Breast epithelium (tissue), 4 donors: ENCODE results near the gene TTBK1. TPM values are rescaled to one million over a fixed set of nuclear protein-coding genes. Genes with fewer than 3 reads are reported as not detected.

Source experiments
- DNase-seq, 2 donors: peaks; one replicate each; pipeline ENCODE4 v3.0.0-alpha.2; 2019; ENCODE audit warnings: low spot score in 2 of 2
- H3K27ac ChIP-seq, 2 donors: fragments of 200-600 bp; sonication (generic) in 1 of 2; one replicate each; pipeline ENCODE4 v1.5.1; 2016 to 2019; ENCODE audit warnings: mild to moderate bottlenecking in 1 of 2
- H3K27me3 ChIP-seq, 2 donors: fragments of 200-600 bp; sonication (generic) in 1 of 2; one replicate each; pipeline versions ENCODE4 v1.5.1 to v1.6.0; 2017 to 2019; ENCODE audit warnings: control low read depth in 1 of 2, mild to moderate bottlenecking in 1 of 2
- H3K36me3 ChIP-seq: fragments of 200-600 bp; one replicate; pipeline ENCODE4 v1.5.1; 2019
- H3K4me1 ChIP-seq, 2 donors: fragments of 200-600 bp; sonication (generic); one replicate each; pipeline ENCODE4 v1.5.1; 2016 to 2019; ENCODE audit warnings: control low read depth in 1 of 2
- H3K4me3 ChIP-seq, 3 donors: fragments of 200-600 bp; sonication (generic); 1 replicate in 2 of 3; 2 replicates in 1 of 3; pipeline ENCODE4 v1.5.1; 2016 to 2019; ENCODE audit warnings: mild to moderate bottlenecking in 3 of 3, moderate library complexity in 2 of 3
- H3K9me3 ChIP-seq, 2 donors: fragments of 200-600 bp; sonication (generic) in 1 of 2; one replicate each; pipeline ENCODE4 v1.5.1; 2016 to 2019; ENCODE audit warnings: control low read depth in 1 of 2
- POLR2A ChIP-seq: fragments of 450-650 bp; IDR thresholded peaks from one replicate; pipeline ENCODE4 v1.6.1; 2016; ENCODE audit warnings: antibody characterized with exemption, mild to moderate bottlenecking, moderate library complexity
- POLR2AphosphoS5 ChIP-seq, 3 donors: sonication (generic); formaldehyde crosslinking; IDR thresholded peaks; one replicate each; pipeline ENCODE4 v1.6.1; 2017; ENCODE audit warnings: antibody characterized with exemption in 3 of 3
- intact Hi-C: fragments of 100-400 bp; cut with DNase I; formaldehyde crosslinking; loops from one replicate; pipeline ENCODE4 v1.15.1; 2023; ENCODE audit warnings: low total_unique reads
- total RNA-seq, 3 donors: library from RNA; depleted of rRNA; stranded (reverse); fragments of >200 nt; gene quantifications; one replicate each; pipeline ENCODE4 v1.1.0, GENCODE V29; 2016
- TF ChIP-seq, protein P1 (sequence below), 3 donors: fragments of 450-650 bp; IDR thresholded peaks; one replicate each; pipeline ENCODE4 v1.5.1; 2016 to 2017; ENCODE audit warnings: antibody characterized with exemption in 3 of 3, mild to moderate bottlenecking in 3 of 3, moderate library complexity in 3 of 3

The TTBK1 gene
- under 1 TPM in 1 of 3 donors, not detected in 2; under 0.01 TPM for total RNA-seq

- intact Hi-C loops: no loop called here
- TF ChIP-seq, protein P1, sequence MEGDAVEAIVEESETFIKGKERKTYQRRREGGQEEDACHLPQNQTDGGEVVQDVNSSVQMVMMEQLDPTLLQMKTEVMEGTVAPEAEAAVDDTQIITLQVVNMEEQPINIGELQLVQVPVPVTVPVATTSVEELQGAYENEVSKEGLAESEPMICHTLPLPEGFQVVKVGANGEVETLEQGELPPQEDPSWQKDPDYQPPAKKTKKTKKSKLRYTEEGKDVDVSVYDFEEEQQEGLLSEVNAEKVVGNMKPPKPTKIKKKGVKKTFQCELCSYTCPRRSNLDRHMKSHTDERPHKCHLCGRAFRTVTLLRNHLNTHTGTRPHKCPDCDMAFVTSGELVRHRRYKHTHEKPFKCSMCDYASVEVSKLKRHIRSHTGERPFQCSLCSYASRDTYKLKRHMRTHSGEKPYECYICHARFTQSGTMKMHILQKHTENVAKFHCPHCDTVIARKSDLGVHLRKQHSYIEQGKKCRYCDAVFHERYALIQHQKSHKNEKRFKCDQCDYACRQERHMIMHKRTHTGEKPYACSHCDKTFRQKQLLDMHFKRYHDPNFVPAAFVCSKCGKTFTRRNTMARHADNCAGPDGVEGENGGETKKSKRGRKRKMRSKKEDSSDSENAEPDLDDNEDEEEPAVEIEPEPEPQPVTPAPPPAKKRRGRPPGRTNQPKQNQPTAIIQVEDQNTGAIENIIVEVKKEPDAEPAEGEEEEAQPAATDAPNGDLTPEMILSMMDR (IDR thresholded peaks at IDR 0.05): no peak
- no peak for TF ChIP-seq POLR2A
- H3K4me1 ChIP-seq: no peaks in the 10 kb centered on the region
Observed at GRCh38 chr6:43242908-43243663, at the start of gene TTBK1. Gene TTBK1, plus strand, starts transcription at chr6:43243481. Its CDS starts 3,180 bp downstream, at chr6:43246661.

GRCh38 chr6:43193929-43194328 is 49.4 kb upstream of the TTBK1 start:
- Histone ChIP-seq H3K9me3 (no peaks in the 10 kb centered on the region), H3K36me3 (no peaks in the 10 kb centered on the region), H3K27ac (no peak overlapping the region), H3K4me1 (no peaks in the 10 kb centered on the region), H3K4me3 (no peak overlapping the region), H3K27me3 (no peaks in the 10 kb centered on the region)
- no peak for TF ChIP-seq POLR2A
- TF ChIP-seq, protein P1 (IDR thresholded peaks at IDR 0.05): no peak
- no peak for TF ChIP-seq POLR2AphosphoS5 (IDR thresholded peaks at IDR 0.05)
- peak in 1 of 2 donors; percentile 9 for DNase-seq
- intact Hi-C loops: no loop called here

More at GRCh38 chr6:43242908-43243663, at the start of gene TTBK1:
- Histone ChIP-seq H3K9me3 (no peaks in the 10 kb centered on the region), H3K36me3 (no peaks in the 10 kb centered on the region), H3K27ac (no peak within 1 kb of the TSS), H3K27me3 (peaks cover 0 to 43% of the 10 kb centered on the region in 2 donors), H3K4me3 (peak within 1 kb of the TSS in 1 of 3 donors; percentile 8)
- no peak for DNase-seq

GRCh38 chr6:43196337-43196736 is 46.9 kb upstream of the TTBK1 start:
- H3K9me3 ChIP-seq: no peaks in the 10 kb centered on the region
- peak in 1 of 2 donors; percentile 5 for DNase-seq
- TF ChIP-seq, protein P1 (IDR thresholded peaks at IDR 0.05): no peak
- TF ChIP-seq POLR2A: no peak
- TF ChIP-seq POLR2AphosphoS5 (IDR thresholded peaks at IDR 0.05): no peak
- H3K4me3 ChIP-seq: no peak overlapping the region
- intact Hi-C loops: no loop called here
- no peaks in the 10 kb centered on the region for H3K27me3 ChIP-seq
- no peaks in the 10 kb centered on the region for H3K4me1 ChIP-seq
- no peaks in the 10 kb centered on the region for H3K36me3 ChIP-seq
- no peak overlapping the region for H3K27ac ChIP-seq

GRCh38 chr6:43199912-43200311 is 43.4 kb upstream of the TTBK1 start:
- Histone ChIP-seq H3K36me3 (no peaks in the 10 kb centered on the region), H3K27me3 (no peaks in the 10 kb centered on the region), H3K27ac (no peak overlapping the region), H3K4me1 (no peaks in the 10 kb centered on the region), H3K4me3 (no peak overlapping the region), H3K9me3 (no peaks in the 10 kb centered on the region)
- intact Hi-C loops: no loop called here
- no peak for TF ChIP-seq POLR2AphosphoS5 (IDR thresholded peaks at IDR 0.05)
- no peak for TF ChIP-seq POLR2A
- peak in 1 of 2 donors; percentile 5 for DNase-seq

GRCh38 chr6:43200541-43200940 is 42.7 kb upstream of the TTBK1 start:
- no peak overlapping the region for H3K27ac ChIP-seq
- no peaks in the 10 kb centered on the region for H3K36me3 ChIP-seq
- no peak overlapping the region for H3K4me3 ChIP-seq
- intact Hi-C loops: no loop called here
- H3K27me3 ChIP-seq: no peaks in the 10 kb centered on the region
- TF ChIP-seq POLR2AphosphoS5 (IDR thresholded peaks at IDR 0.05): no peak
- TF ChIP-seq POLR2A: no peak
- peak in 1 of 2 donors; percentile 45 for DNase-seq
- H3K4me1 ChIP-seq: no peaks in the 10 kb centered on the region
- no peaks in the 10 kb centered on the region for H3K9me3 ChIP-seq

DNA sequence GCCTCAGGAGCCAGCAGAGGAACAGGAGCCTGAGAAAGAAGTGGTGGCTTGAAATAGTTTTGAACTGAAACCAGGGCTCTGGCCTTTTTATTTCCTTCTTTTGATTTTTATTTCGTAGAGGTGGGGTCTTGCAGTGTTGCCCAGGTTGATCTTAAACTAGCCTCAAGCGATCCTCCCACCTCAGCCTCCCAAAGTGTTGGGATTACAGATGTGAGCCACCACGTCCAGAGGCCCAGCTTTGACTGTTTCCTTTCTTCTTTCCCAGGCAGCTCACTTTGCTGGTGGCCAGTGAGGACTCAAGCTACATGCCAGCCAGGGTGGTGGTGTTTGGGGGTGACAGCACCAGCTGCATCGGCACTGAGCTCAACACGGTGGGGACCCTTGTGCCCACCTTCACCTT is 40.8 kb upstream of the TTBK1 start:
- Histone ChIP-seq H3K4me3 (no peak overlapping the region), H3K9me3 (no peaks in the 10 kb centered on the region), H3K4me1 (no peaks in the 10 kb centered on the region), H3K27me3 (no peaks in the 10 kb centered on the region), H3K27ac (no peak overlapping the region), H3K36me3 (no peaks in the 10 kb centered on the region)
- TF ChIP-seq, protein P1 (IDR thresholded peaks at IDR 0.05): no peak
- TF ChIP-seq POLR2AphosphoS5 (IDR thresholded peaks at IDR 0.05) (no peak), POLR2A (no peak)
- intact Hi-C loops: no loop called here
- DNase-seq: peak in 1 of 2 donors; percentile 15
